Nucleus accumbens (tissue), 56 donors: ENCODE data around the gene OR52I1.

Experiments
- DNase-seq, 56 donors: peaks; one replicate each; lab custom pipeline; 2025; lab: John Stamatoyannopoulos, UW

Gene OR52I1

DNA sequence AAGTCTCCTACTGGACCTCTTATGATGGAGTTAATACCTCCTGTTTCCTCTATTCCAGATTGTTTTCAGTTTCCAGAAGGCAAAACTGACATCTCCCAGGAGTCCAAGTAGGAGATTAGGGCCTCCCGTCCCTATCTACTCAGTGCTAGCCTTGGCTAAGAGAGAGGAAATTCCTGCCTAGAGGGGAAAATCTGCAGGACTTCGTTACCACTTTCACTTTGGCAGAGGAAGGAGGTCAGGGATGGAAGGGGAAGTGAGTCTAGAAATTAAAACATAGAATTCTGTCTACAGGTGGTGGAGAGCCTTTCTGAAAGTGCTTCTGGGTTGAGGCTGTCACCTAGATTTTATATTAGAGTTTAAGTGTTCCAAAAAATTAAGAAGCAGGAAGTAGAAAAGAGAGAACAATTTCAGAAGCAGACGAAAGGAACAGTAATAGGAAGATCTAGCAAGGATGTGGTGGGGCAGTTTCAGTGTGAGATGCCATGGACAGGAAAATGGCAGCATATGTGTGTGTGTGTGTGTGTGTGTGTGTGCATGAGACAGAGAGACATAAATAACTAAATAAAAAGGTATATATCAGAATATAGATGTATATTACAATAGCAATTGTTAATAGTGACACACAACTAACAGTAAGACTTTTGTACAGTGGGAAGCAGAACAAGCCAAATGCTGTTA, 16.6 kb downstream of the OR52I1 start:
- DNase-seq: no peak

DNA sequence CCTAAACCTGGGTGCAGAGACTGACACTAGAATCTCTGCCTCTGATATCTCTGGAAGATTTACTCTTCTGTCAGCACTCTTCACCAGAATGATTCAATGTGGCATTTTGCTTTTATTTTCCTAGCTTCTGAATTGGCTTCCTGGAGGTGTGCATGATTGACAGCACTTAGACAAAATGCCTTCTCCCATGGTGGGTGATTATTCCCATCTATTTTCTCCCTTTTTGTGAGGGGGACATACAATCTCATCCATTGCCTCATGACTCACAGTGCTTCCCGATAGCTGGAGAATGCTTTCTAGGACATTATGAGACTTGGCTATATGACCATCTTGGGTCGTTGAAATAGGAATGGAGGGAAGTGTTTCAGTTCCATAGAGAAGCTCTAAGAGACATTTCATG, 18.1 kb downstream of the OR52I1 start:
- no peak for DNase-seq

DNA sequence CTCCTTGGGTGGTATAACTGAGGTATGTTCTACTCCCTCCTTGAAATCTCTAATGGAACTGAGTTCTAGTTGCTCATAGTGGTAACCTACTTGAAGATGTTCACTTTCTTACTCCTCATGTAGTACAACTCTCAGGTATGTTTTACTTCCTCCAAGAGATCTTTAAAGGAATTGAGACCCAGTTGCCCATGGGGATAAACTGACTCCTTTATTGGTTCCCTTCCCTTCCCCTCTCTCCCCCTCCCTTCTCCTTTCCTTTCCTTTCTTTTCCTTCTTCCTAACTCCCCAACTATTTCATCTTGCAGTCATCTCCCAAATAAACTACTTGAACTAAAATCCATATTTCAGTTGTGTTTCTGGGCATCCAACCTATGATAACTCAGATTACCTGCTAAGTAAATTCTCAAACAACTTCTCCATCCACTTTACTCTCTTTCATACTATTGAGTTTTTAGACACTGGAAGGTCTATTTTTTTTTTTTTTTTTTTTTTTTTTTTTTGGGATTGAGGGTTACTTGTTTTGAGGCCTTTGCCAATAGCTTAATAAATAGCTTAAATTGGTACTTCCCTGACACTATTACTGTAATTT, 22.1 kb downstream of the OR52I1 start:
- no peak for DNase-seq

DNA sequence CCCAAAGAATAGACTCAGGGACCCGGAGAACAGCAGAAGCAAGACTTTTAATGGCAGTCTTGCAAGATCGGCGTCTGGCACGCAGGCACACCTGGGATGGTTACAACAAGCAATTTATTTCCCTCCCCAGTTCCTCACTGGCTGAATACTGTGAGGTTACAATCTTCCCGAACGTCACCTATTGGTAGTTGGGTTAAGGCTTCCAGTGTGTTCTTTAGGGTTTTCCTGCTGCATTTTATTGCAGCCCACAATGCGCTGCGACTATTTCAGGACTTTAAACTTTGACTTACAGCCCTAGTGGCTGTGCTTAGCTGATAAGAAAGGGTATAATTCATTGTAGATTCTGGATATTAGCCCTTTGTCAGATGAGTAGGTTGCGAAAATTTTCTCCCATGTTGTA, 25.7 kb downstream of the OR52I1 start:
- no peak for DNase-seq

DNA sequence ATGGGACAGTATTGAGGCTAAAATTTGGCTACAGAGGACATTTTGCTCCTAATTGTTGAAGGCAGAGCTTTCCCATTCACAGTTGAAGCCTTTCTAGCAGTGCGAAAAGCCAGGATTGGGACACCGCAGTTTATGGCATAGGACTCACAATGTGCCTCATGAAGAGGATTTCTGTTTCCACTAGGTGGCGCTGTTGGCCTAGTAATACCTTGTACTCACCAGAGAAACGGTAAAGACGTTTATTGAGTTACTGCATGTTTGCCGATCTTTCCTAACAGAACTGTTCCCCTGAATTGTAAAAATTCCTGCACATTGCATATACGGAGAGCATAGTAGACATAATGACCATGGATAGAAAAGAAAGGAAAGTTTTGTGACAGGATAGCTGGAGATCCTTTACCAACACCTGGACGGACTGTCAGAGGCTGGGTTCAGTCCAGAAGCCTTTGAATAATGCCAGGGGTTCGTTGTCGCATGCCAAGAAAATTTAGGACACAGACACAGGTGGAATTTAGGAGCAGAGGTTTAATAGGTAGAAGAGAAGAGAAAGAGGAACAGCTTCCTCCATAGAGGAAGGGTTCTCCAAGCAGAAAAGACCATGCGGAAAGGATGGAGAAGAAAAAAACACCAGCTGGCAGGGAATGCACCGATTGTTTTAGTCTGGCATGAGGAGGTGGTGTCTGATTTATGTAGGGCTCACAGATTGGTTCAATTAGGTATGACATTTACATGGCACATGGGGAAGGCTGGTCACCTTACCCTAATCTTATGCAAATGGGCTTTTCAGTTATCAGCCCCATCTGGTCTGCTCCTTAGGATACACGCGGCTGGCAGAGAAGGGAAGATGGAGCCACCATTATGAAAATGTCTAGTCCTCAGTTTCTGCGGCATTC, 32.6 kb downstream of the OR52I1 start:
- peak in 13 of 56 donors; percentile 2 to 63 (median 13) for DNase-seq

DNA sequence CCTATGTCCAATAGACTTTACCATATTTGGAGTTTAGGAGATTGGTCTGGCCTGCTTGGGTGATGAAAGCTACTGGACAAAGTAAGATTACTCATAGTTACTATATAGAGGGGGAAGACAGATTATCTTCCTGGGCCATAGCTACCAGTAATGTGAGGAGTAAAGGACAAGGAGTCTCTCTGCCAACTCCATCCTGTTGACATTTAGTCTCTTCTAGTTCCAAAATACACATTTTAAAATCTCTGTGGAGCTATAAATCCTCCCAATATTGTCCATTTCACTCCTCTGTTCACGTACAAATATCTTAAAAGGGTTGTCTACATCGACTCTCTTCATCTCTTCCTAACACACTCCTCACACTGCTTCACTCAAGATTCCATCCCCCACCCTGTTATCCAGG, 42.3 kb downstream of the OR52I1 start:
- no peak for DNase-seq

DNA sequence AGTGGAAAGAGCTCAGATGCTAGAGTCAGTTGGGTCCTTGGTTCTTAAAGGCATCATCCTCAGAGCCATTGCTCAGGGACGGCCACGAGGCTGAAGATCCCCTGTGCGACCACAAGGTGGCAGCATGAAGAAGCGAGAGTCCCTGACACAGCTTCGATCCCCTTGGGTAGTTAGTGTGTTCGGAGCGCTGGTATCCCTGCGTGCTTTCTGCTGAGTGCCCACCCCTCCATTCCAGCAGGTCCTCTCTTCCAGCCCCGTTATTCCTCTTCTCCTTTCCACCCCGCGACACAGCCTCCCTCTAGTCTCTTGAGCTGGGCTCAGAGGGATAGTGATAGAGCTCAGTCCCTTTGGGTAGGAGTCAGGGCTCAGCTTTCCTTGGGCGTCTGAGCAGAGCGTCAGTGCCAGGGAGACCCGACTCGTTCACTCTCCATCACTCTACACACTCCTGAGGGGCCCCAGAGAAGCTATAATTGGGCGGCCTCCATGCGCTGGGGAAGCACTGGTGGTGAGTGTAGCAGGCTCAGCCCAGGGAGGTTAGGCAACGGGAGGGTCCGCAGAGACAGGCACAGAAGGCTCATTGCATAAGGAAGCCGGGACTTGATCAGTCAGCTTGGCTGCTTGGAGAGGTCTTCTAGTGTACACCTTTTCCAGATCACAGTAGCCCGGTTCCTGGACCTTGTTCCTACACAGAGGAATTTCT, 43.3 kb downstream of the OR52I1 start, which contains the start of gene OR51D1:
TSS of gene OR51D1 (plus strand) at position 516 of the 700 bp plus-strand sequence. CDS start 2,314 bp downstream, outside the sequence.
- peak in 48 of 56 donors; percentile 3 to 78 (median 29) for DNase-seq

DNA sequence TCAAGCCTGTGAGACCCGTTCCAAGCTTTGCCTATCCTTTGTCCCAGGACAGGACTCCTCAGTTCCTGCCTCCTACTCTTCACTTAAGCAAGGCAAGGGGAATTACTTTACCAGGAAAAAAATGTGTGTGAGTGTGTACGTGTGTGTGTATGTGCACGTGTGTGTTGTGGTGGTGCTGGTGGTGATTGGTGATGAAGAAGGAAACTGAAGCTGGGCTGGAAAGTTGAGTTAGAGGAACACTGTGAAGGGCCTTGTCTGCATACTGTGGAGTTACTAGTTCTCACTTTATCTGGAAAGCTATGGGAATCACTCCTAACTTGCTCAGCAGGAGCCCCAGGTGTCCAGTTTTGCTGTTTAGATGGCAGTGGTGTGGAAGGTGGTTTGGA, 43.8 kb downstream of the OR52I1 start:
- no peak for DNase-seq

DNA sequence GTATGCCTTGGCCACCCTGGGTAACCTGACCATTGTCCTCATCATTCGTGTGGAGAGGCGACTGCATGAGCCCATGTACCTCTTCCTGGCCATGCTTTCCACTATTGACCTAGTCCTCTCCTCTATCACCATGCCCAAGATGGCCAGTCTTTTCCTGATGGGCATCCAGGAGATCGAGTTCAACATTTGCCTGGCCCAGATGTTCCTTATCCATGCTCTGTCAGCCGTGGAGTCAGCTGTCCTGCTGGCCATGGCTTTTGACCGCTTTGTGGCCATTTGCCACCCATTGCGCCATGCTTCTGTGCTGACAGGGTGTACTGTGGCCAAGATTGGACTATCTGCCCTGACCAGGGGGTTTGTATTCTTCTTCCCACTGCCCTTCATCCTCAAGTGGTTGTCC, 46.1 kb downstream of the OR52I1 start:
- DNase-seq: no peak

DNA sequence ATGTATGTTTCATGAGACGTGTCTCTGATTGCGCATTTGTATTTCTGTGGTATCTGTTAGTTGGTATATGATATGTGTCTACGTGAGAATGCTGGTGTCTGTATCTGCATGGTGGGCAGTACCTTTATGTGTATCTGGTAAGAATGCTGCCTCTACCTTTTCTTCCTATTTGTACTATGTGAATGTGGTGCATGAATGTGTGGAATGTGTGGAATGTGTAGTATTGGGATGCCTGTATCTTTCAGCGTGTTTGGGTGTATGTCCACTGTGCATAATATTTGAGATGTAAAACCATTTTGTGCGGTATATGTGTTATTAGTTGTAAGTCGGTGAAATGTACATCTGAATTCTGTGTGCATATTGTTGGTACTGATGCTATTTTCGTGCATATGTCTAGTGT, 47.7 kb downstream of the OR52I1 start:
- no peak for DNase-seq

DNA sequence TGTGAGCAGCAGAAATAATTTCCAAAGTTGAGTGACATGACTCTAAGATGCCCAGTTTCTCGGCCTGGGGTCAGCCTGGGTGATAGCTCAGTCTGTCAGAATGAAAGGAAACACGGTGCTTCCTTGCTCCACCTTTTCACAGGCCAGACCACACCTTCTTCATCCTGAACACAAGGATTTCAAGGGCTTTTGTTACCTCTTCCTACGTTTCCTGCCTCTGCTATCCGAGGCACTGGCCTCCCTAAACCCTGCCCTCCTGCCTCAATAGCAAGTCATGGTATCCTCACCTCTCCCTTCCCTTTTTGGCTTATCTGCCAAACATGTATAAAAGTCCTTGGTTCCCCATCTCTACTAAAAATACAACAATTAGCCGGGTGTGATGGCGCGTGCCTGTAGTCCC, 48.2 kb downstream of the OR52I1 start:
- DNase-seq: no peak

DNA sequence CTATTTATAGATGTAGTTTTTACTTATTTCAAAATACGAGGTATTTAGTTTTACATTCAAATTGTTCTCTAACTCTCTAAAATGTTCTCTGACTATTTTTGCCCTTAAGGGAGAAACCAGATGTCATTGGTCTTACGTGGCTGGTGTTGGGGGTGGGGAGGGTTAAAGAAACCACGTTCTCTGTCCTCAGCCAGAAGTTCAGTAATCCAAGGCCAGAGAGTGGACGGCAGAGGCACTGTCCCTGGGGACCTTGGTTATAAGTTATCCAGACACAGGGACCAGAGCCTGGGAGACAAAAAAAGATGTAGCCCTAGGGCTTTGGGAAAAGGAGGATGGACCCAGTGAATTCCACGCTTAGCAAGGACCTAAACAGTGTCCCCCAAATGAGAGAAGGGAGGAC, 49.2 kb downstream of the OR52I1 start:
- DNase-seq: peak in 1 of 56 donors; percentile 1

DNA sequence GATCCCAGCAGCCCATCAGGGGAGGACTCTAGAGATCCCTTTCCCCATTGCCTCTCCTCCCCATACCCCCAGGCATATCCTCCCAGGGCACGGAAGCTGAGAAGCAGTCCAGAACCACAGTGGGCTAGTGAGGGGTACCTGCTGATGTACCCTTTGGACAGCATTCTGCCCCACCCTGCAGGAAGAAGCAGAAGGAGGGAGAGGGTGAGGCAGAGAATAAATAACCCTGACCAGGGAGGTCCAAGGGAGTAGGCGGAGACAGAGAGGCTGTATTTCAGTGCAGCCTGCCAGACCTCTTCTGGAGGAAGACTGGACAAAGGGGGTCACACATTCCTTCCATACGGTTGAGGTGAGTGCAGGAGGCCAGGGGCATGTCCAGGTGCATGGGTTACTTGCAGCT, 49.8 kb downstream of the OR52I1 start, which contains the start of gene OR51E1:
TSS of gene OR51E1 (plus strand) at position 301 of the 400 bp plus-strand sequence. CDS start 8,545 bp downstream, outside the sequence.
- no peak for DNase-seq

DNA sequence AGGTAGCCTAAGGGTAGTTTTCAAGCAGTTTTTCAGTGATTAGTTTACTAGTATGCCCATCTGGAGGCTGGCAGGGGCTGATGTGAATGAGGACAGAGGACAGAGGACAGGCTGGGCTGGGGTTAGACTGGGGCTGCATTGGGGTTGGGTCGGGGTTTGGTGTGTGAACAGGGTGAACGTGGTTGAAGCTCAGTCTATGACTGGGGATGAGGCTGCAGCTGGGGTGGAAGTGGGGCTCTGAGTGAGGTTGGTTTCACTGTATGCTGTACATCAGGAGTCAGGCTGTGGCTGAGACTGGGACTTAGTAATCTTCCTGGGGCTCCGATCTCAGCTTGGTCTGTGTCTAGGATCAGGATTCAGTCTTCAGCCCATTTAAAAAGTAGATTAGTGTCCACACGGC, 50.4 kb downstream of the OR52I1 start:
- no peak for DNase-seq
